HG03139 (cell line): Measurements from ENCODE around the gene KDM6B.

Experiments used
- ATAC-seq: cut with Tn5 transposase; IDR thresholded peaks from one replicate; pipeline ENCODE4 v1.9.1; 2021; ENCODE audit not compliant: unreplicated experiment

KDM6B gene

DNA sequence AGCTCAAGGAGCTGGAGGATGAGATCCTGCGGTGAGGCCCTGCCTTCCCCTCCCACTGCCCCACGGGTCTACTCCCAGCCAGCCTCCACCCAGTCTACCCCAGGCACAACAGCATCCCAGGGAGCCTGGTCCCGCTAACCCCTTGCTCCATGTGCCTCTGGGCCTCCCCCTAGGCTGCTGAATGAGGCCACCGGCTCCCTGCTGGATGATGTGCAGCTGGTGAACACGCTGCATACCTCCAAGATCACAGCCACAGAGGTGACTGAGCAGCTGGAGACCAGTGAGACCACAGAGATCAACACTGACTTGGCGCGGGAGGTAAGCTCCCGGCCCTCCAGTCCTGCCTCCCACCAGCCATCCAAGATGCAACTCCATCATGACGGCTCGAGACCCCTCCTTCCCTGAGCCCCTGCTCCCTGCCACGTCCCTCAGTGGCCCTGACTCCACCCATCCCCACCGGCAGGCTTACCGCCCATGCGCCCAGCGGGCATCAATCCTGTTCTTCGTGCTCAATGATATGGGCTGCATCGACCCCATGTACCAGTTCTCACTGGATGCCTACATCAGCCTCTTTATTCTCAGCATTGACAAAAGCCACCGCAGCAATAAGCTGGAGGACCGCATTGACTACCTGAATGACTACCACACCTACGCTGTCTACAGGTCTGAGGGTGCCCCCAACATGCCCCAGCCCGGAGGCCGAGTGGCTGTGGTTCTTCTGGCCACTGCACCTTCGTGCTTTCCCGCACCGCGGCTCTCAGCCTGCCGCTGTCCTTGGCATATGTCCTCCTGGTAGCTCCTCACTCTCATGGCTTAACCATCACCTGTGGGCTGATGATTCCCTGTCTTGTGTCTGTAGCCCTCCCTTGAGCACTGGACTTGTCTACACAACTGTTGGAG, 15.0 kb upstream of the KDM6B start:
- no peak for ATAC-seq

DNA sequence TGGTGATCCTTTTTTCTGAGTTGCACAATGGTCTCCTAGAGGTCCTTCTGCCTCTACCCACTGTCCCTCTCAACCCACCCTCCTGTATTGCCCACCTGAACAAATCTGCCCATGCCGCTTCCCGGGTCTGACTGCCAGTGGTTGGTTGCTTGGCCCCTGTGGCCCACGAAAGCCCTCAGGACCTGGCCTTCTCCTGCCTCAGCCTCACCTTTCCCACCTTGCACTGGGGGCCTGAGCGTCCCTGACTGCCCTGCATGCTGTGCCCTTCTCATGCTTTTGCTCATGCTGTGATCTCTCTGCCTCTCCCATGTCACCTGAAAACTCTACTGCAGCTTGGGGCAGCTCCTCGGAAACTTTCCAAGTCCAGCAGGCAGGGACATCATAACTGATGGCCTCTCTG, 13.8 kb upstream of the KDM6B start:
- no peak for ATAC-seq

DNA sequence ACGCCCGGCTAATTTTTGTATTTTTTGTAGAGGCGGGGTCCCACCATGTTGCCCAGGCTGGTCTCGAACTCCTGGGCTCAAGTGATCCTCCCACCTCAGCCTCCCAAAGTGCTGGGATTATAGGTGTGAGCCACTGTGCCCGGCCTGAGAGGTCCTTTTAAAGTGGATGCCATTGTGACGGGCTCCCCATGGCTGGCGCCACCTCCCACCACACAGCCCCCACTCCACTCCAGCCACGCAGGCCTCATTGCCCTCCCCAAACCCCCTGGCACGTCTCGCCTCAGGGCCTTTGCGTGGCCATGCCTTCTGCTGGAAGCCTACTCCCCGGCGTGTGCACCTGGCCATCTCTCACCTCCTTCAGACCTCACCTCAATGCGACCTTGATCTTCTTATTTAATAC, 11.9 kb upstream of the KDM6B start:
- no peak for ATAC-seq

DNA sequence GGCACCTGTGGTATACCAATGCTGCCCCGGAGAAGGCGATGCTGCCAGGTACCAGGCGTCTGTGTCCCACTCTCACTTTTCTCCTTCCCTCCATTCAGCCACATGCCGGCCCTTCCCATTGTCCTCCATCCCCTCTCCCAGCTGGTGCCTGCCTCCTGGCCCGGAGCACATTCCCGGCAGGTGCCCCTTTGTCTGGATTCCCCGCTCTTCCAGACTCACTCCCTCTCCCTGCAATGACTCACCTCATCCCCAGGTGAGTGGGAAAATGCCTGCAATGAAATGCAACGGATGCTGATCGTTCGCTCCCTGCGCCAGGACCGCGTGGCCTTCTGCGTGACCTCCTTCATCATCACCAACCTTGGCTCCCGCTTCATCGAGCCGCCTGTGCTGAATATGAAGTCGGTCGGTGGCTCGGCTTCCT, 10.4 kb upstream of the KDM6B start:
- no peak for ATAC-seq

DNA sequence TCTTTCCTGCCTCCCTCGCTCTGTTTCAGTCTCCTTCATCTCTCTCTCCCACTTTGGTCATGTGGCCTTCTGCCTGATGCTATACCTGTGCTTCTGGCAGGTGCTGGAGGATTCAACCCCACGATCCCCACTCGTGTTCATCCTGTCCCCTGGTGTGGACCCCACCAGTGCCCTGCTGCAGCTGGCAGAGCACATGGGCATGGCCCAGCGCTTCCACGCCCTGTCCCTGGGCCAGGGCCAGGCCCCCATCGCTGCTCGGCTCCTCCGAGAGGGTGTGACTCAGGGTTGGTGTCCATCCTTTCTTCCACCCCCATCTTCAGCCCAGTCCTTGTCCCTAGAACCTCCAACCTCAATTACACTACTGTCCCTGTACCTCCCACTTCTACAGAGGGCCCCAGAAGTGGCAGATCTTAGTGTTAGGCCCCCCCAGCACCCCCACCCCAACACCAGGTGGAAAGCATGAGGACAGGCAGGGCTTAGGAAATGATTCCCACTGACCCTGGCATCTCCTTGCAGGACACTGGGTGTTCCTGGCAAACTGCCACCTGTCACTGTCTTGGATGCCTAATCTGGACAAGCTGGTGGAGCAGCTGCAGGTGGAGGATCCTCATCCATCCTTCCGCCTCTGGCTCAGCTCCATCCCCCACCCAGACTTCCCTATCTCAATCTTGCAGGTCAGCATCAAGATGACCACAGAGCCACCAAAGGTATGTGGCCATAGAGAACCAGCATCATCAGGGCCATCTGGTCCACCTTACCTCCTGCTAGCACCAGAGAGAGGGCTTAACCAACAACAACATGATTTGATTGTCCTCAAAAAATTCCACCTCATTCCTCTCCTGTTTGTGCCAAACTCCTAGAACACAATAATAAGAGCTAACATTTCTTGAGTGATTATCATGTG, 9.7 kb upstream of the KDM6B start:
- ATAC-seq = no peak

DNA sequence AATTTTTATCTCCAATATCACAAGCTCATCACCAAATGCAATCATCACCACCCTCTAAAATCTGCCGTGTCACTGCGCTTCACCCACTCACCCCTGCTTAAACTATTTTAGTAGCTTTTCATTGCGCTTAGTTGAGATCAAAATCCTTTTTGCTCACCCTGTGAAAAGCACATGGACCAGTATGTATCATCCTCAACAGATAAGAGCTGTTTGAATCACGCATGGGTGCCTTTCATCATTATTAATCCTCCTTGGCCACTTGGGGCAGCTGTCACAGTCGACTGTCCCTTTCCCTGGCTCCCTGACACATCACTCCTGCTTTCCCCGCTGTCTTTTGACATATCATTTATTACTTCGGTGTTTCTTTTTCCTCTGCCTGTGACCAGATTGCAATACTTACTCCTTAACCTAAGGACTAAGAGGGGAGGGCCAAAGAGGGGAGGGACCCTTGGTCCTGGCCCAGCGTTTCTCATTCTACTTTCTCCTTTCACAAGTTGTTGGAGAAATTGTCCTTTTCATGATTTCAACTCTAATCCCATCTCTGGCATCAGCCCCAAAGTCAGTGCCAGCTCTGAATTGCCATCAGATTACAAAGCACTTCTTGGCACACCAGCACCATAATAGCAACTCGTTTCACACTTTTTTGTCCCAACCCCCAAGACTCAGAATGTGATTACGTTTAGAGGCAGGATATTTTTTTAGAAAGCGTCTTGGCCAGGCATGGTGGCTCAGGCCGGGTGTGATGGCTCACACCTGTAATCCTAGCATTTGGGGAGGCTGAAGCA, 8.6 kb upstream of the KDM6B start:
- no peak for ATAC-seq

DNA sequence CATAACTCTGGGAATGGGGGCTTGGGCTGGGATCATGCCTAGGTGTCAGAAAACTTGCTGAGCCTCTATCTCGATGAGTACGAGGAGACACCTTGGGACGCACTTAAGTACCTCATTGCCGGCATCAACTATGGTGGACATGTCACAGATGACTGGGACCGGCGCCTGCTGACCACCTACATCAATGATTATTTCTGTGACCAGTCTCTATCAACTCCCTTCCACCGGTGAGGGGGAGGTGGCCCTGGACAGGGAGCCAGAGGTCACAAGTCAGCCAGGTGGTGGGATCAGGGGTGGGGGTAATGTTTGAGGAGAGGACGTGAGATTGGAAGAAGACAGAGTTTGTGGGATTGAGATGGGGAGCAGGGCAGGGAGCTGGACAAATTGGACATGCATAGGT, 3.4 kb upstream of the KDM6B start:
- no peak for ATAC-seq

DNA sequence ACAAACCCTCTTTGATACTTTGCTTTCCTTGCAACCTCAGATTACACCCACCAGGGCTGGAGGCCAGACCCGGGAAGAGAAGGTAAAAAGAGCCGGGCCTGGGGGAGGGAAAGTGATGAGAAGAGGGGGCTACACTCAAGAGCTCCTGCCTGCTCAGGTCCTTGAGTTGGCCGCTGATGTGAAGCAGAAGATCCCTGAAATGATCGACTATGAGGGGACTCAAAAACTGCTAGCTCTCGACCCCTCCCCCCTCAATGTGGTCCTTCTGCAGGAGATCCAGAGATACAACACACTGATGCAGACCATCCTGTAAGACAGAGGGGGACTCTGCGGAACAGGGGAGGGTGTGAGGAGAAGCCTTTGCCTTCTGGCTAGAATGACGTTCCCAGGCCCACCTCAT, 2.8 kb upstream of the KDM6B start:
- ATAC-seq = no peak

DNA sequence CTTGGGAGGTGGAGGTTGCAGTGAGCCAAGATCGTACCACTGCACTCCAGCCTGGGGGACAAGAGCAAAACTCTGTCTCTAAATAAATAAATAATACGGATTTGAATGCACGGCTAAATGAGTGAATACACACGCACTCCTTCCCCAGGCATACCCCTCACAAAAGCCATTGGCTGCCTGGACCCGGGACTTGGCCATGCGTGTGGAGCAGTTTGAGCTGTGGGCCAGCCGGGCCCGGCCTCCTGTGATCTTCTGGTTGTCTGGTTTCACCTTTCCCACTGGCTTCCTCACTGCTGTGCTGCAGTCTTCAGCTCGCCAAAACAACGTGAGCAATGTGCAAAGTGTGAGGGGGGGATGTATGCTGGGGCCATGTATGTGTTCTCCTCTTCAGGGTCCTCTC, 1.6 kb upstream of the KDM6B start:
- ATAC-seq = no peak

DNA sequence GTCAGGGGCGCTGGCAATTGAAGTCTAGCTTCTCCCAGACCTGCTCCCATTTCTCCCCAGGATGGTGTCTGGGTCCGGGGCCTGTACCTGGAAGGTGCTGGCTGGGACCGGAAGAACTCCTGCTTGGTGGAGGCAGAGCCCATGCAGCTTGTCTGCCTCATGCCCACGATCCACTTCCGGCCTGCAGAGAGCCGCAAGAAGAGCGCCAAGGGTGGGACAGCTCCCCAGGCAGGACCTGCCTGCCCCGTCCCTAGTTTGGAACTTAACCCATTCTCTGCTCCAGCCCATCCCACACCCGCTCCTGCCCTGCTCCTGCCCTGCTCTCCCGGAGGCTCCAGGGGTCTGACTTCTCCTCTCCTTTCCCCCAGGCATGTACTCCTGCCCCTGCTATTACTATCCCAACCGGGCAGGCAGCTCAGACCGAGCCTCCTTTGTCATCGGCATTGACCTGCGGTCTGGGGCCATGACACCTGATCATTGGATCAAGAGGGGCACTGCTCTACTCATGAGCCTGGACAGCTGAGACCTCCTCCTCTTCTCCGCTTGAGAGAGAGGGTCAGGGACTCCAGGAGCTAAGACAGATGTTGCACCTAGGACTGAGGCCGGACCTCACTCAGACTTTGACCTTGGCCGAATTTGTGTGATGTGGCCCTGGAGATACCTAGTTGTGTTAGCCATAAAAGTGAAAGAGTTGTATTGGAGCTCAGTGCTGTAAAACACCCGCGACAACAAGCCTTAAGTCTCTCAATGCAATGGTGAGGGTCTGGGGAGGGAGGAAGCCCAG, 814 bp upstream of the KDM6B start:
- no peak for ATAC-seq

DNA sequence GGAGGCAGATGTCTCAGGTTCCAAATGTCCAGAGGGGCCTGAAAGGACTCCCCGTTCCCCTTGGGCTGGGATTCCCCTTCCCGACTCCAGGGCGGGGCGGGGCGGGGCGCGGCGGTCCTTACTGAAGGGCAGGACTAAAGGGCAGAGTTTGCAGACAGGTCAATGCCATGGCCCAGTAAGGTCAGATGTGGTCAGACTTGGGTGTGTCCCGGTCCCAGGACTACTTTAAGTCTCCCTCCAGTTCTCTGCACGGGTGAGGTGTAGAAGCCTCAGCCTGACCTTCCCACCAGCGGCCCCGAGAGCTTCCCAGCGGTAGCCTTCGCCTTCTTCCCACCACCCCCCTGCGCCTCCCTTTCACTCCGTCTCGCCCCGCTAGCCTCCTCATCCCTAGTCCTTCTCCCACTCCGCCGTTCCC, 532 bp downstream of the KDM6B start:
- ATAC-seq = no peak

DNA sequence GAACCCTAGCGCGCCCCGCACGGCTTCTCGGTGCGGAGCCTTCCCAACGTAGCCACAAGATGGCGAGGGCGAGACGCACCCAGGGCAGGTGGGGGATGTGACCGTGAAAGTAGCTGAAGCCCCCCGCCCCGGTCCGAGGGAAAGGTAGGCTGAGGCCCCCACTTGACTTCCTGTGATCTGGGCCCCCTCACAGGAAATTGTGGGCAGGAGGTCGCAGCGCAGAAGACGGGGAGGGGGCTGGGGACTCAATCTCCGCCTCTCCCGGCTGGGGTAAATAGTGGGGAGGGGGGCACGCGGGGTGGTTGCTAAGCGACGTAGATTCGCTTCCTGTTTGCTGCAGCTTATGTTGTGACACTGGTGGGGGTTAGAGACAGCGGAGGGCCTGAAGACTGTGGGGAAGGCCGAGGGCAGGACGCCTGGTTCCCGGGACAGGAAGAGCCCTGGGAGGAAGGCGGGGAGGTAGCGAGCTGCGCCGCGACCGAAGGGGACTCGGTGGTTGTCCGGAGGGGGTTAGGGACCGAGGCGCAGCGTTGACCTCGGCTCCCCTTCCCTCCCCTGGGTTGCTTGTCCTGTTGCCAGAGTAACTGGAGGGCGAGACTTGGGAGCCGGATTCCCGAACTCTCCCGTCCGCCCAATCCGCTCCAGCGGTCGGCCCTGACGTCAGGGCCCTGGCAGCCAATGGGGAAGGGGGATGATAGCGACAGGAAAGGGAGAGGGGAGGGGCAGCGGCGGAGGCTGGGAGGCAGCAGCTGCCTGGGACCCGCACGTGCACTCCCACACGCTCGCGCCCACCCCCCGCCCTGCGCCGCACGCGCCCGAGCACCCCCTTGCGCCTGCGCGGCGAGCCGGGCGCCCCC, 1.2 kb downstream of the KDM6B start:
- ATAC-seq = peak; percentile 42

DNA sequence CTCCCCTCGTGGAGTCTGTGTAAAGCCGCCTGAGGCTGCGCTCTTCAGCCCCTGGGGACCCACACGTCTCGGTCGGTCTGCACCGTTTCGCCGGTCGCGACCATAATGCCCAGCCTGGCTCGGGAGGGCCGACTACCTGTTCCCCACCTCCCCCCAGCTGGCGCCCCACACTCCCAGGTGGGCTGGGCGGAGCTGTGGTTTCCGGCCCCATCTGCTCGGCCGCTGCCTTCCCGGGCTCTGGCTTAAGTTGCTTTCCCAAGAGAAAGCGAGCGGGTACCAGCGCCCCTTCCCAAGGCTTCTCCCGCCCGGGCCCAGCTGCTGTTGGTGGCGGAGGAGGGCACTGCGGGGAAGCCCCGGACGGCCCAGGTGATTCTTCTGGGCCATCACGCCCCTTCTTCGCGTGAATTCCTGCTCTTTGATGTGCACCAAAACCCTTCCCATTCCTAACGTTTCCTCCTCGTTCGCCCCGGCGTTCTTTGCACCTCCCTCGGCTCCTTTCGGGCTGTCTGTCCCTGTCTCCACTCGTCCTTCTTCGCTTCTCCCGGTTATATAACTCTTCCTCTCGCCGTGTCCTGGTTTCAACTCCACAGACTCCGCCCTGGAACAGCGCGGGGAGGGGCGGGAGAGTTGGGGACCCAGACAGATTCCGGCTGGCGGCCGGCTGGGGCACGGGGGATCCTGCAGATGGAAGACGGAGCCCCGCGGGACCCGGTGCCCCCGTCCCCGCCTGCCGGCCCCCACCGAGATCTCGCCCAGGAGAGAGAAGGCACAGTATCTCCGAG, 2.0 kb downstream of the KDM6B start:
- peak; percentile 30 for ATAC-seq

DNA sequence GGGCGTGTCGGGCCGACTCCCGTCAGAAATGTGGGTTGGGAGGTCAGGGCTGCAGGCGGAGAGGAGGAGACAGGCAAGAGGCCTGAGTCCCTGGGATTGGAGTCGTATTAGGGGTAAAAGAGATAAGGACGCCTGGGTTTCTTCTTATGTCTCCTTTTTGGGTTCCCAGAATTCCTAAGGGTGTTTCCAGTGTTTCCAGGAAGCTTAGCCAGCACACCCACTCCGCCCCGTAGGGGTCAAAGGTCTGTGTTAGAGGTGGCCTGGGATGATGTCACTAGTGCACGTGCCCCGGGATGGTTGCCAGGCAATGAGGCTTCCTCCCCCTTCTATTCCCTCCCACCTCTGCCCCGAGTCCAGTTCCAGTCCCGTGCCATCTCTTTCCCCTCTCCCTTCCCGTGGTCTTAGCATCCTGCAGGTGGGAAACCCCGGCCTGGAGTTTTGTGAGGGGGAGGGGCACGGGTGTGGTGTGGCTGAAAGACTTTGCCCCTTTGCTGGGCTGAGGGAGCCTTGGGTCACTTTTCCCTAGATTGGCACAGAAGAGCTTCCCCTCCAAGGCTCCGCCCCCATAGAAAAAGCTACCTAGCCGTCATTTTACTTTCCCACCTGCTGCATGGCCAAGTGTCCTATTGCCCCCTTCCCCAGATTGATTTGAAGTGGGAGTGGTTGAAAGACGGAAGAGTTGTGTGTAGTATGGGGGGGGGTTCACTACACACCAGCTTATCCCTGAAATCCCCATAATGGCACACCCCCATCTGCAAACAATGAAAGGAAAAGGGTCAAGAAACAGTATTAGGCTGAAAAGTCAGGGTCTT, 2.8 kb downstream of the KDM6B start:
- ATAC-seq = no peak

DNA sequence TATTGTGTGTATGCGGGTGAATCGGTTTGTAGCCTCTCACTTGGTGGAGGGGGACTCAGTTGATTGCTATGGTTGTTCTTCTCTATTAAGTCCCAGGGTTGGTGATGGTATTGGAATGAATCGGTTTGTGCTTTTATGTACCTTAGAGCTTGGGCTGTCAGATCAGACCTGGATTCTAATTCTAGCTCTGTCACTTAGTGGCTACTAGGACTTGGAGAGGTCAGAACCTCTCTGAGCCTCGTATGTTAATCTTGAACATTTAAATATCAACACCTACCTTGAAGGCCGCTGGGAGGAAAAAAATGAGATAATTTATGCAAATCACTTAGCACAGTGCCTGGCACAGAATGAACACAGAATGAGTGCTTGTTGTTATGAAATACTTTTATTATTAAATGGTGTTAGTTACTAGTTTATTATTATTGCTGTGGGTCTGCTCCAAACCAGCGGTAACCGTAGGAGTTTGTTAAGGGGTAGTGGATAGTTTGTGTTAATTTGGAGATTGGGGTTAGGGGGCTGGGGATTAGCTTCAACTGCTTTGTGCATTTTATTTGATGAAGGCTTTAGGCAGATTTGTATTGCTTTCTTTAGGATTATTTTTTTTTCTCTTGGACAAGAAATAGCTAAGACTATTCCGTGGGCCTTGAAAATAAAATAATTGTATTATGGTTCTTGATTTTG, 3.5 kb downstream of the KDM6B start:
- no peak for ATAC-seq

DNA sequence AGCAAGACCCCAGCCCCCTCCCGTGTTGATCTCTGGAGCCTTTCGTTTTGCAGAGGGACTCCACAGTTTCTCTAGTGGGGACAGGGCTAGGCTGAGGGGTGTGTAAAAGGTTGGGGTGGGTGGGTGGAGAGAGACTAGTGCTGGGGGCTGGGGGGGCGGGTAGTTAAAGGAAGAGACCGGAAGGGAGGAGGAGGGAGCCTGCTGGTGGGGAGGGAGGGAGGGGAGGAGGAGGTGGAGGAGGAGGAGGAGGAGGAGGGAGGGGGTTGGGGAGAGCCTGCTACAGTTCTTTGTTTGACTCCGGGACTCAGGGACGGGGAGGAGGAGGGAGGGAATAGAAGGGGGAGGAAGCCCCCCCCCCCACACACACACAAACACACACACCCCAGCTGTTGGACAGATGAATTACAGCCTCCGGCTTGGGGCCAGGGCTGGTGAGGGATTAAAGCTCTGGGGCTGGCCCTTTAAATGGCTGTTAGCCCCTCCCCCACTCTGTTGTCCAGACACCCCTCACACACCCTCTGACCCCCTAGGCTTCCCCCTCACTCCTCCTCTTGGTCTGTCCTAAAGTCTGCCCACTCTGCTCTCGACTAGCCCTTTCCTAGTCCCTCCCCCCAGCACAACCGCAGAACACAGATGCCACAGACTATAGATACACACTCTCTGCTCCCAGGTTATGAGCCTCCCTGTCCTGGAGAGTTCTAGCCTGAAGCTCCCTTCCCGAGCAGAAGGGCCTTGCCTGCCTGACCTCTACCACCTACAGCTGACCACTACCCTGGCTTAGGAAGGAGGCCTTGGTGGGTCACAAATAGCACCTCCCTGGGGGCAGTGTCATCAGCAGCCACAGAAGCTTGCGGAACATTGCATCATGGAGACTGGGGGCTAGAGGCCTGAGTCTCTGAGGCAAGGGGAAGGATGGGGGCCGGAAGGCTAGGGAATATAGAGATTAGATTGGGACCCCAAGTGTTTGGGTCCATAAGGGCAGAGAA, 4.4 kb downstream of the KDM6B start:
- no peak for ATAC-seq
